Breast epithelium (tissue), 4 donors: ENCODE measurements around the gene SPSB3. TPM values are rescaled to one million over a fixed set of nuclear protein-coding genes. Genes with fewer than 3 reads are reported as not detected.

Experiments used
- DNase-seq, 2 donors: peaks; one replicate each; pipeline ENCODE4 v3.0.0-alpha.2; 2019; ENCODE audit warnings: low spot score in 2 of 2
- H3K27ac ChIP-seq, 2 donors: fragments of 200-600 bp; sonication (generic) in 1 of 2; one replicate each; pipeline ENCODE4 v1.5.1; 2016 to 2019; ENCODE audit warnings: mild to moderate bottlenecking in 1 of 2
- H3K27me3 ChIP-seq, 2 donors: fragments of 200-600 bp; sonication (generic) in 1 of 2; one replicate each; pipeline versions ENCODE4 v1.5.1 to v1.6.0; 2017 to 2019; ENCODE audit warnings: control low read depth in 1 of 2, mild to moderate bottlenecking in 1 of 2
- H3K36me3 ChIP-seq: fragments of 200-600 bp; one replicate; pipeline ENCODE4 v1.5.1; 2019
- H3K4me1 ChIP-seq, 2 donors: fragments of 200-600 bp; sonication (generic); one replicate each; pipeline ENCODE4 v1.5.1; 2016 to 2019; ENCODE audit warnings: control low read depth in 1 of 2
- H3K4me3 ChIP-seq, 3 donors: fragments of 200-600 bp; sonication (generic); 1 replicate in 2 of 3; 2 replicates in 1 of 3; pipeline ENCODE4 v1.5.1; 2016 to 2019; ENCODE audit warnings: mild to moderate bottlenecking in 3 of 3, moderate library complexity in 2 of 3
- H3K9me3 ChIP-seq, 2 donors: fragments of 200-600 bp; sonication (generic) in 1 of 2; one replicate each; pipeline ENCODE4 v1.5.1; 2016 to 2019; ENCODE audit warnings: control low read depth in 1 of 2
- CTCF ChIP-seq, 3 donors: fragments of 450-650 bp; IDR thresholded peaks; one replicate each; pipeline ENCODE4 v1.5.1; 2016 to 2017; ENCODE audit warnings: antibody characterized with exemption in 3 of 3, mild to moderate bottlenecking in 3 of 3, moderate library complexity in 3 of 3
- POLR2A ChIP-seq: fragments of 450-650 bp; IDR thresholded peaks from one replicate; pipeline ENCODE4 v1.6.1; 2016; ENCODE audit warnings: antibody characterized with exemption, mild to moderate bottlenecking, moderate library complexity
- POLR2AphosphoS5 ChIP-seq, 3 donors: sonication (generic); formaldehyde crosslinking; IDR thresholded peaks; one replicate each; pipeline ENCODE4 v1.6.1; 2017; ENCODE audit warnings: antibody characterized with exemption in 3 of 3
- intact Hi-C: fragments of 100-400 bp; cut with DNase I; formaldehyde crosslinking; loops from one replicate; pipeline ENCODE4 v1.15.1; 2023; ENCODE audit warnings: low total_unique reads
- total RNA-seq, 3 donors: library from RNA; depleted of rRNA; stranded (reverse); fragments of >200 nt; gene quantifications; one replicate each; pipeline ENCODE4 v1.1.0, GENCODE V29; 2016

SPSB3 gene
- total RNA-seq, 3 donors from 2014 or later, result 84.9 to 107 (median 88.5) TPM

- no peak for DNase-seq
- Histone ChIP-seq H3K4me1 (peaks cover 0 to 13% of the 10 kb centered on the region in 2 donors), H3K4me3 (no peak overlapping the region), H3K27me3 (no peaks in the 10 kb centered on the region), H3K27ac (no peak overlapping the region), H3K36me3 (no peaks in the 10 kb centered on the region), H3K9me3 (no peaks in the 10 kb centered on the region)
- intact Hi-C loops, result no loop called here
- no peak for TF ChIP-seq CTCF (IDR thresholded peaks at IDR 0.05)
- TF ChIP-seq POLR2A, result no peak
- TF ChIP-seq POLR2AphosphoS5 (IDR thresholded peaks at IDR 0.05), result no peak
These were observed 7.9 kb upstream of the SPSB3 start for GRCh38 chr16:1790261-1790610.

GRCh38 chr16:1789643-1790045 lies 7.3 kb upstream of the SPSB3 start:
- no peaks in the 10 kb centered on the region for H3K27me3 ChIP-seq
- H3K4me1 ChIP-seq, result peaks cover 0 to 10% of the 10 kb centered on the region in 2 donors
- TF ChIP-seq POLR2AphosphoS5 (IDR thresholded peaks at IDR 0.05) (no peak), POLR2A (no peak), CTCF (IDR thresholded peaks at IDR 0.05) (no peak)
- H3K9me3 ChIP-seq, result no peaks in the 10 kb centered on the region
- H3K27ac ChIP-seq, result peak overlapping the region in 1 of 2 donors; percentile 22
- H3K4me3 ChIP-seq, result no peak overlapping the region
- intact Hi-C loops, result no loop called here
- no peaks in the 10 kb centered on the region for H3K36me3 ChIP-seq
- no peak for DNase-seq

GRCh38 chr16:1788708-1789100 lies 6.3 kb upstream of the SPSB3 start:
- Histone ChIP-seq H3K36me3 (no peaks in the 10 kb centered on the region), H3K27me3 (no peaks in the 10 kb centered on the region), H3K4me3 (no peak overlapping the region), H3K9me3 (no peaks in the 10 kb centered on the region), H3K4me1 (peaks cover 0 to 6% of the 10 kb centered on the region in 2 donors), H3K27ac (peak overlapping the region; percentile 22 to 63)
- peak in 1 of 2 donors; percentile 83 for DNase-seq
- intact Hi-C loops, result no loop called here
- TF ChIP-seq POLR2AphosphoS5 (IDR thresholded peaks at IDR 0.05), result no peak
- no peak for TF ChIP-seq CTCF (IDR thresholded peaks at IDR 0.05)
- no peak for TF ChIP-seq POLR2A

- no peaks in the 10 kb centered on the region for H3K27me3 ChIP-seq
- no peaks in the 10 kb centered on the region for H3K9me3 ChIP-seq
- no peak overlapping the region for H3K4me3 ChIP-seq
- H3K27ac ChIP-seq, result peak overlapping the region; percentile 22 to 63
- TF ChIP-seq POLR2A, result no peak
- no peak for TF ChIP-seq POLR2AphosphoS5 (IDR thresholded peaks at IDR 0.05)
- no peak for TF ChIP-seq CTCF (IDR thresholded peaks at IDR 0.05)
- intact Hi-C loops, result no loop called here
- peaks cover 0 to 6% of the 10 kb centered on the region in 2 donors for H3K4me1 ChIP-seq
- no peak for DNase-seq
- no peaks in the 10 kb centered on the region for H3K36me3 ChIP-seq
These were observed 5.8 kb upstream of the SPSB3 start for GRCh38 chr16:1788095-1788707.

- no peaks in the 10 kb centered on the region for H3K36me3 ChIP-seq
- H3K27ac ChIP-seq, result no peak overlapping the region
- no peaks in the 10 kb centered on the region for H3K9me3 ChIP-seq
- no peaks in the 10 kb centered on the region for H3K27me3 ChIP-seq
- DNase-seq, result no peak
- H3K4me3 ChIP-seq, result no peak overlapping the region
- intact Hi-C loops, result no loop called here
- TF ChIP-seq CTCF (IDR thresholded peaks at IDR 0.05) (no peak), POLR2A (no peak), POLR2AphosphoS5 (IDR thresholded peaks at IDR 0.05) (no peak)
- H3K4me1 ChIP-seq, result peaks cover 0 to 6% of the 10 kb centered on the region in 2 donors
These were observed 5.1 kb upstream of the SPSB3 start for GRCh38 chr16:1787322-1788094.
